ENCODE results near the gene ERP44. TPM values are rescaled to one million over a fixed set of nuclear protein-coding genes. Genes with fewer than 3 reads are reported as not detected.

ERP44 gene
- polyA plus RNA-seq, 1 of the 3 experiments (the other 2 are of a cell fraction), result 10.0 TPM

DNA sequence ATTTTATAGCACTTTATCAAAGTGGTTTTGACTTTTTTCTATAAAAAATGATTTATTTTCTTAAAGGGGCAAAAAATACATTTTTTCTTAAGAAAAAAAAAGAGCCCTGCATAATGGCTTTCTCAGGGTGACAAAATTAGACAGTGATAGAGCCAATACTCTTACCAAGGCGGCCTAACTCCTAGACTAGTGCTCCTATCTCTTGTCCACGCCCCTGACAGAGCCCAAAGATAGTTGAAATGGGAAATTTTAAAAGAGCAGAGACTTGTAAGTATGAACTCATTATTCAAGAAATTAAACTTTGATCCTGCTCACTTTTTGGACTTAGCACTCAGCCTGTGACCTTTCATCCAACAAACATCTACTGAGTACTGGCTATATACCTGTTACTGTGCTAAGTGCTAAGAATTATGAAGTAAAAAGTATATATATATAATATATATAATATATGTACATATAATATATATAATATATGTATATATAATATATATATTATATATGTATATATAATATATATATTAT is 1.4 kb upstream of the ERP44 start:
- POLR2A ChIA-PET, result no interaction called here
- WGBS (ENCODE audit: low lambda C conversion rate), result 69% methylated on average over 2 of the region's 2 CpGs
- CTCF ChIA-PET, result interaction anchor here (0.6 kb wide), 1 partner anchor 916 kb away, joined by 3 read pairs; no protein-coding TSS in a partner anchor
- peak overlapping the region; percentile 85 to 91; a peak in 3 of 4 replicates for H3K27ac ChIP-seq (ENCODE audit: low read depth in 2 of 2, low read length in 1 of 2)
- peaks cover 22% of the 10 kb centered on the region for H4K20me1 ChIP-seq (ENCODE audit: insufficient read depth)
- TF ChIP-seq, protein P1, sequence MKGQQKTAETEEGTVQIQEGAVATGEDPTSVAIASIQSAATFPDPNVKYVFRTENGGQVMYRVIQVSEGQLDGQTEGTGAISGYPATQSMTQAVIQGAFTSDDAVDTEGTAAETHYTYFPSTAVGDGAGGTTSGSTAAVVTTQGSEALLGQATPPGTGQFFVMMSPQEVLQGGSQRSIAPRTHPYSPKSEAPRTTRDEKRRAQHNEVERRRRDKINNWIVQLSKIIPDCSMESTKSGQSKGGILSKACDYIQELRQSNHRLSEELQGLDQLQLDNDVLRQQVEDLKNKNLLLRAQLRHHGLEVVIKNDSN (IDR thresholded peaks at IDR 0.05; ENCODE audit: borderline replicate concordance, low read depth), result no peak
- TF ChIP-seq NRF1 (IDR thresholded peaks at IDR 0.05; ENCODE audit: low read depth, low read length) (no peak), RFX5 (IDR thresholded peaks at IDR 0.05; ENCODE audit: low read length) (no peak), FOSL2 (IDR thresholded peaks at IDR 0.05; ENCODE audit: borderline replicate concordance, low read depth) (no peak), POLR2AphosphoS5 (IDR thresholded peaks at IDR 0.05; ENCODE audit: low read depth, low read length) (no peak), IRF3 (IDR thresholded peaks at IDR 0.05; ENCODE audit: low read depth, low read length) (no peak), RAD21 (IDR thresholded peaks at IDR 0.05; ENCODE audit: low read length) (no peak), USF2 (IDR thresholded peaks at IDR 0.05; ENCODE audit: borderline replicate concordance, low read depth, low read length) (no peak), FOXJ3 (CRISPR knock-in tag; IDR thresholded peaks at IDR 0.05) (no peak), TAF1 (IDR thresholded peaks at IDR 0.05; ENCODE audit: borderline replicate concordance, low read depth, low read length) (no peak), RCOR1 (IDR thresholded peaks at IDR 0.05; ENCODE audit: low read length) (no peak), EZH2phosphoT487 (IDR thresholded peaks at IDR 0.05; ENCODE audit: borderline replicate concordance, low read depth) (no peak), PBX3 (IDR thresholded peaks at IDR 0.05) (no peak)
- TF ChIP-seq, protein P2, sequence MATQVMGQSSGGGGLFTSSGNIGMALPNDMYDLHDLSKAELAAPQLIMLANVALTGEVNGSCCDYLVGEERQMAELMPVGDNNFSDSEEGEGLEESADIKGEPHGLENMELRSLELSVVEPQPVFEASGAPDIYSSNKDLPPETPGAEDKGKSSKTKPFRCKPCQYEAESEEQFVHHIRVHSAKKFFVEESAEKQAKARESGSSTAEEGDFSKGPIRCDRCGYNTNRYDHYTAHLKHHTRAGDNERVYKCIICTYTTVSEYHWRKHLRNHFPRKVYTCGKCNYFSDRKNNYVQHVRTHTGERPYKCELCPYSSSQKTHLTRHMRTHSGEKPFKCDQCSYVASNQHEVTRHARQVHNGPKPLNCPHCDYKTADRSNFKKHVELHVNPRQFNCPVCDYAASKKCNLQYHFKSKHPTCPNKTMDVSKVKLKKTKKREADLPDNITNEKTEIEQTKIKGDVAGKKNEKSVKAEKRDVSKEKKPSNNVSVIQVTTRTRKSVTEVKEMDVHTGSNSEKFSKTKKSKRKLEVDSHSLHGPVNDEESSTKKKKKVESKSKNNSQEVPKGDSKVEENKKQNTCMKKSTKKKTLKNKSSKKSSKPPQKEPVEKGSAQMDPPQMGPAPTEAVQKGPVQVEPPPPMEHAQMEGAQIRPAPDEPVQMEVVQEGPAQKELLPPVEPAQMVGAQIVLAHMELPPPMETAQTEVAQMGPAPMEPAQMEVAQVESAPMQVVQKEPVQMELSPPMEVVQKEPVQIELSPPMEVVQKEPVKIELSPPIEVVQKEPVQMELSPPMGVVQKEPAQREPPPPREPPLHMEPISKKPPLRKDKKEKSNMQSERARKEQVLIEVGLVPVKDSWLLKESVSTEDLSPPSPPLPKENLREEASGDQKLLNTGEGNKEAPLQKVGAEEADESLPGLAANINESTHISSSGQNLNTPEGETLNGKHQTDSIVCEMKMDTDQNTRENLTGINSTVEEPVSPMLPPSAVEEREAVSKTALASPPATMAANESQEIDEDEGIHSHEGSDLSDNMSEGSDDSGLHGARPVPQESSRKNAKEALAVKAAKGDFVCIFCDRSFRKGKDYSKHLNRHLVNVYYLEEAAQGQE (IDR thresholded peaks at IDR 0.05; ENCODE audit: low read depth, low read length), result no peak
- H2AFZ ChIP-seq (ENCODE audit: low read depth), result peak overlapping the region; percentile 97
- DNase-seq, result no peak
- H3K9ac ChIP-seq, result peak overlapping the region; percentile 86
- H3K4me3 ChIP-seq (ENCODE audit: low read depth in 2 of 2, low read length in 1 of 2), result peak overlapping the region; percentile 90 to 100
- H3K4me1 ChIP-seq (ENCODE audit: control insufficient read depth in 1 of 2, insufficient read depth in 2 of 2, low read depth in 1 of 2, low read length in 1 of 2), result peaks cover 12 to 23% of the 10 kb centered on the region in 2 experiments; a peak in 3 of 4 replicates
- H3K4me2 ChIP-seq, result peak overlapping the region; percentile 87
- H3K9me2 ChIP-seq, result no peaks in the 10 kb centered on the region
- no peaks in the 10 kb centered on the region for H3K9me3 ChIP-seq
- peaks cover 15 to 22% of the 10 kb centered on the region in 2 experiments for H3K36me3 ChIP-seq (replicated peaks in 1 of 2; ENCODE audit: control insufficient read depth in 1 of 2, insufficient read depth in 2 of 2, low read length in 1 of 2)
- peaks cover 61% of the 10 kb centered on the region for H3K79me2 ChIP-seq (ENCODE audit: insufficient read depth)
- H3F3A ChIP-seq (replicated peaks; ENCODE audit: insufficient read depth), result peaks cover 11% of the 10 kb centered on the region
- no peaks in the 10 kb centered on the region for H3K27me3 ChIP-seq (ENCODE audit: insufficient read depth)

Data from SK-N-SH (cell line).